Cortex of kidney (tissue), 1 donor: ENCODE results near the gene ZNF668.
"Not testable (repeated sequence)": the region's sequence is repeated elsewhere in the genome, so short reads cannot be mapped to it uniquely, and the experiment has no call there.

Source experiments
- DNase-seq: peaks from one replicate; lab custom pipeline; 2025; lab: John Stamatoyannopoulos, UW

ZNF668 gene

DNA sequence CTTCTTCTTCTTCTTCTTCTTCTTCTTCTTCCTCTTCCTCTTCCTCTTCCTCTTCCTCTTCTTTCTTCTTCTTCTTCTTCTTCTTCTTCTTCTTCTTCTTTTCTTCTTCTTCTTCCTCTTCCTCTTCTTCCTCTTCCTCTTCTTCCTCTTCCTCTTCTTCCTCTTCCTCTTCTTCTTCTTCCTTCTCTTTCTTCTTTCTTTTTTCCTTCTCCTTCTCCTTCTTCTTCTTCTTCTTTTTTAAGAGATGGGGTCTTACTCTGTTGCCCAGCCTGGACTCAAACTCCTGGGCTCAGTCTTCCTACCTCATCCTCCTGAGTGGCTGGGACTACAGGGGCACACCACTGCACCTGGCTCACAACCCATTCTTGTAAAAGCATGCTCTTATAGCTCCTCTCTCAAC is 60.7 kb downstream of the ZNF668 start:
- DNase-seq = not testable (repeated sequence)

DNA sequence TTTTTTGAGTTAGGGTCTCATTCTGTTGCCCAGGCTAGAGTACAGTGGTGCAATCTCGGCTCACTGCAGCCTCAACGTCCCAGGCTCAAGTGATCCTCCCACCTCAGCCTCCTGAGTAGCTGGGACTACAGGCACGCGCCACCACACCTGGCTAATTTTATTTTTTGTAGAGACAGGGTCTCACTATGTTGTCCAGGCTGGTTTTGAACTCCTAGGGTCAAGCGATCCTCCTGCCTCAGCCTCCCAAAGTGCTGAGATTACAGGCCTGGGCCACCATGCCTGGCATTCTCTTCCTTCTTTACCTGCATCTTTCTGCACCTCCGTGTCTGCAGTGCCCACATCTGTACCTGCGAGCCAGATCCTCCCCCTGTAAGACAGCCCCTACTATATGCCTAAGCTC is 62.2 kb downstream of the ZNF668 start:
- DNase-seq = not testable (repeated sequence)
